Gastroesophageal sphincter (tissue), 3 donors: ENCODE data around the gene PIK3C2G.

Experiments used
- POLR2A ChIP-seq, 2 donors: fragments of 450-650 bp; IDR thresholded peaks; one replicate each; pipeline ENCODE4 v1.6.1; 2017; ENCODE audit warnings: antibody characterized with exemption in 2 of 2, mild to moderate bottlenecking in 2 of 2, moderate library complexity in 1 of 2
- TF ChIP-seq, protein P1 (sequence below), 4 experiments: fragments of 200-600 bp in 2 of 4; fragments of 450-650 bp in 2 of 4; sonication (generic) in 1 of 4; IDR thresholded peaks; one replicate each; pipeline ENCODE4 v1.5.1; 2017 to 2019; ENCODE audit warnings: antibody characterized with exemption in 4 of 4, mild to moderate bottlenecking in 2 of 4, moderate library complexity in 2 of 4

DNA sequence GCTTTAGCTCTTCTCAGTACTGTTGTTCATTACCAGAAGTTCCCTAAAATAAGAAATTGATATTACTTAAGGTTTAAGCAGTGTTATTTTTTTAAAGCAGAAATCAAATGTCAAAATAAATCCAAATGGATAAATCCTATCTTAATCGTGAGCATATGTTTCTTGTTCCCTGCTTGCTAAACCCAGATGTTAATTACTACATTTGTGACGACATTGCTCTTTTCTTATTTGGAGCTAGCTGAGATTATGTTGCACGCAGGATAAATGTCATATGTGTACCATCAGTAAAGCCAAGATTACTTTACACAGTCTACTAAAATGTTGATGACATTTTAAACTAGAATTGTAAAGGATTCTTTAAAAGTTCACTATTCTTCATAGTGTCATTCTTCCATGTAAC, 319.0 kb downstream of the PIK3C2G start:
- TF ChIP-seq, protein P1, sequence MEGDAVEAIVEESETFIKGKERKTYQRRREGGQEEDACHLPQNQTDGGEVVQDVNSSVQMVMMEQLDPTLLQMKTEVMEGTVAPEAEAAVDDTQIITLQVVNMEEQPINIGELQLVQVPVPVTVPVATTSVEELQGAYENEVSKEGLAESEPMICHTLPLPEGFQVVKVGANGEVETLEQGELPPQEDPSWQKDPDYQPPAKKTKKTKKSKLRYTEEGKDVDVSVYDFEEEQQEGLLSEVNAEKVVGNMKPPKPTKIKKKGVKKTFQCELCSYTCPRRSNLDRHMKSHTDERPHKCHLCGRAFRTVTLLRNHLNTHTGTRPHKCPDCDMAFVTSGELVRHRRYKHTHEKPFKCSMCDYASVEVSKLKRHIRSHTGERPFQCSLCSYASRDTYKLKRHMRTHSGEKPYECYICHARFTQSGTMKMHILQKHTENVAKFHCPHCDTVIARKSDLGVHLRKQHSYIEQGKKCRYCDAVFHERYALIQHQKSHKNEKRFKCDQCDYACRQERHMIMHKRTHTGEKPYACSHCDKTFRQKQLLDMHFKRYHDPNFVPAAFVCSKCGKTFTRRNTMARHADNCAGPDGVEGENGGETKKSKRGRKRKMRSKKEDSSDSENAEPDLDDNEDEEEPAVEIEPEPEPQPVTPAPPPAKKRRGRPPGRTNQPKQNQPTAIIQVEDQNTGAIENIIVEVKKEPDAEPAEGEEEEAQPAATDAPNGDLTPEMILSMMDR (IDR thresholded peaks at IDR 0.05) = no peak
- TF ChIP-seq POLR2A (IDR thresholded peaks at IDR 0.05) = no peak
